IPS DF 19.7 (cell line): ENCODE data around the gene PYDC1.
"Not testable (repeated sequence)": the region's sequence is repeated elsewhere in the genome, so short reads cannot be mapped to it uniquely, and the experiment has no call there.

ENCODE experiments used
- DNase-seq: peaks from one replicate; pipeline ENCODE4 v3.0.0-alpha.2; 2013; ENCODE audit warnings: low read depth, low spot score

PYDC1 gene

DNA sequence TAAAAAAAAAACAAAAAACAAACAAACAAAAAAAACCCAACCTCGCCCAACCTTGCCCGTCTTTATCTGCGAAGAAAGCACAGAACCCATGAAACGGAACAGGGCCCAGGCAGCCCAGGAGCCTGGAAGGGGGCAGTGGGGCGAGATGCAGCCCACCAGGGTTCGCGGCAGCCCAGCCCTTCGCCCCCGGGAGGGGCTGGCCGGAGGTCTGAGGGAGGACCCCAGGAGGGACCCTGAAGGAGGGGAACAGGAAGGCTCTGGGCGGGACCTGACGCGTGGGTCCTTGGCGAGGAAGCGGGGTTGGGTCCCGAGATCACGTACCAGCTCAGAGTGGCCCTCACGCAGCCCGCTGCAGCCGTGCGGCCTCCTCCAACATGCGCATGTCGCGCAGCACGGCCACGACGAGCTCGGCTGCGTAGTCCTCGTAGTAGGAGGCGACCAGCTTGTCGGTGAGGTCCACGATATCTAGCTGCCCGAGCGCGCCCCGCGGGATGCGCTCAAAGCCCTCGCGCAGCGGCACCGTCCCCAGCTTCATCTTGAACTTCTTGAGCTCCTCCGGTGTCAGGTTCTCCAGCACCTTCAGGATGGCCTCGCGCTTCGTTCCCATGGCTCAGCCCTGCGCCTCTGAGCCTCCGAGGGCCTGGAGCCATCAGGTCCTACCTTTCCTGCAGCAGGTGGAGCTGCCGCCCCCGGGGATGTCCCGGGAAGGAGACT is at the start of gene PYDC1:
Gene PYDC1, minus strand, starts transcription at position 714 of the 714 bp plus-strand sequence. Its CDS starts 107 bp downstream, at position 607.
- no peak for DNase-seq

DNA sequence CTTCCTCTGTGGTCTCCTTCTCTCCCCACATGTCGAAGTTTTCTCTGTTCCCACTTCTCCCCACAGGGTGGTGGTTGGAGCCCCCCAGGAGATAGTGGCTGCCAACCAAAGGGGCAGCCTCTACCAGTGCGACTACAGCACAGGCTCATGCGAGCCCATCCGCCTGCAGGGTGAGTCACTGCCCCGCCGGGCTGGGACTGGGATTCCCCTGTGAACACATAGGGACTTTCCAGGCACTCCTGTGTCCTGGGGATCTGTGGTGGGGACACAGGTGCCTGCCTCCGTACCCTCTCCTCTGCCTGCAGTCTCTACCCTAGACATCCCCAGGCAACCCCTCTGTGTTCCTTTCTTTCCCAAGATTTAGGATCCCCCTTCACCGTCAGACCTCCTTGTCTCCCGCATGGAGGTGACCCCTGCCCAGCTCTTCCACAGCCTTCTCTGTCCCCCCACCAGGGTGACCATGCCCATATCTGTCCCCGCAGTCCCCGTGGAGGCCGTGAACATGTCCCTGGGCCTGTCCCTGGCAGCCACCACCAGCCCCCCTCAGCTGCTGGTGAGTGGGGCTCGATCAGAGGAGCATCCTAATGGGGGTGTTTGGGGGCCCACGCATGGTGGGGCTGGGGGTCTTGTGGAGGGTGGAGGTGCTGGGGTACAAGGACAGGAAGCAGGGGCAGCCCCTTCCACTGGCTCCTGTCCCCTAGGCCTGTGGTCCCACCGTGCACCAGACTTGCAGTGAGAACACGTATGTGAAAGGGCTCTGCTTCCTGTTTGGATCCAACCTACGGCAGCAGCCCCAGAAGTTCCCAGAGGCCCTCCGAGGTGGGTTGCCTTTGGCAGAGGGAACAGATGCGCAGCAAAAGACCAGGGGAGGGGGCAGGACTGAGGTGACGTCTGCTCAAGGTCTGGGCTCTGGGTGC is 48.7 kb upstream of the PYDC1 start:
- DNase-seq, result no peak

DNA sequence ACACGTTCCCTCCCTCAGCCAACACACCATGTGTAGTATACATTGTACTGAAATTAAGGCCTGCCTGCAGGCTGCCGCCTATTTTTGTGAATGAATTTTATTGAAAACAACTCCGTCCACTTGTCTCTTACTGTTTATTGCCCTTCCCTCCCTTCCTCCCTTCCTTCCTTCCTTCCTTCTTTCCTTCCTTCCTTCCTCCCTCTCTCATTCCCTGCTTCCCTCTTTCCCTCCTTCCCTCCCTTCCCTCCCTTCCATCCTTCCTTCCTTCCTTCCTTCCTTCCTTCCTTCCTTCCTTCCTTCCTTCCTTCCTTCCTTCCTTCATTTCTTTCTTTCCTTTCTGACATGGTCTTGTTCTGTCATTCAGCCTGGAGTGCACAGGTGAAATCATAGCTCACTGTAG is 45.1 kb upstream of the PYDC1 start:
- no peak for DNase-seq

DNA sequence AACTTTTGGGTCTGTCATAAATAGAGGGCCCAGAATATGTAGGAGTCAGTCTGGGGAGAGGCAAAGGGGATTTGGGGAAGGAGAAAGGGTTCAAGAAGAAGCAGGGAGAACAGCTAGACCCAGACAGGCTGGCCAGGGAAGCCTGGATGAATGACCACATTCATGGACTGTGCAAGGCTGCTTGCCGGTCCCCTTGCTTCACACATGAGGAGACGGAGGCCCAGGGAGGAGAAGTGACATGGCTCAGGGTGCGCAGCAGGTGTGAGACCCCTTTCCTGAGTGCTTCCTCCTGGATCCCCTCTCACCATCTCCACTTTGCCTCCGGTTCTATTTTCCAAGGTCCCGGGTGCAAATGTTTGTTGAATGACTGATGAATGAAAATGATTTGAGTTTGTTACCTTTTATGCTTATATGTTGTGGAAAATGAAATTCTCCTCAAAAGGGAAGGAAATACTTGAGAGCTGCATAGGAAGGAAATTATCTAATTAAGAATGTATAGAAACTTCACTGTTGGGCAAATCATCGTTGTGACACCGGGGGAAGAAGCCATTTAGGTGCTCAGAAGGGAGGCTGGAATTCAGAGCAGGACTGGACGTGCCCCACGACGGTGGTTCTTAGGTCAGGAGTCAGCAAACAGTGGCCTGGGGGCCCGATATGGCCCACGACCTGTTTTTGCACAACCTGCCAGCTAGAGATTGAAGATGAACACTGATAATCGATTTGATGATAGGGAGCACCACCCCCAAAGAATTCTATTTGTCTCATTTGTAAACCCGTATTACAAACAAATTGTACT is 43.4 kb upstream of the PYDC1 start:
- DNase-seq, result no peak

DNA sequence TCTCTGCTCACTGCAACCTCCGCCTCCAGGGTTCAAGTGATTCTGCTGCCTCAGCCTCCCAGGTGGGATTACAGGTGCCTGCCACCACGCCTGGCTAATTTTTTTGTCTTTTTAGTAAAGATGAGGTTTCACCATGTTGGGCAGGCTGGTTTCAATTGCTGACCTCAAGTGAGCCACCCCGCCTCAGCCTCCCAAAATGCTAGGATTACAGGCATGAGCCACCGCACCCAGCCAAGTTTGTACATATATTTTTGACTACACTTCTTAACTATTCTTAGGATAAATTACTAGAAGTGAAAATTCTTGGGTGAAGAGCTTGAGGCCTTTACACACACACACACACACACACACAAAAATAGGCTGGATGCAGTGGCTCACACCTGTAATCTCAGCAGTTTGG is 41.4 kb upstream of the PYDC1 start:
- no peak for DNase-seq

DNA sequence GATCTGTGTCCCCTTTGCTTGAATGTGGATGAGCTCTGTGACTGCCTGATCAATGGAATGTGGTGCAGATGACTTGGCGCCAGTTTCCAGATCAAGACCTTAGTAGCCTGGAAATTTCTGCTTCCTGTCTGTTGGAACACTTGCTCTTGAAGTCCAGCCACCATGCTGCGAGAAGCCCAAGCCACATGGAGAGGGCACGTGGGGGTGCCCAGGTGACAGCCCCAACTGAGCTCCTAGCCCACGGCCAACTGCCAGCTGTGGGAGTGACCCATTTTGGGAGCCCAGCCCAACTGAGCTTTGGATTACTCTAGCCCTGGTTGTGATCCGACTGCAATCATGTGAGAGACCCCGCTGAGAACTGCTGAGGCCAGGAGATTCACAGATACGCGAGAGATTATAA is 39.5 kb upstream of the PYDC1 start:
- no peak for DNase-seq

DNA sequence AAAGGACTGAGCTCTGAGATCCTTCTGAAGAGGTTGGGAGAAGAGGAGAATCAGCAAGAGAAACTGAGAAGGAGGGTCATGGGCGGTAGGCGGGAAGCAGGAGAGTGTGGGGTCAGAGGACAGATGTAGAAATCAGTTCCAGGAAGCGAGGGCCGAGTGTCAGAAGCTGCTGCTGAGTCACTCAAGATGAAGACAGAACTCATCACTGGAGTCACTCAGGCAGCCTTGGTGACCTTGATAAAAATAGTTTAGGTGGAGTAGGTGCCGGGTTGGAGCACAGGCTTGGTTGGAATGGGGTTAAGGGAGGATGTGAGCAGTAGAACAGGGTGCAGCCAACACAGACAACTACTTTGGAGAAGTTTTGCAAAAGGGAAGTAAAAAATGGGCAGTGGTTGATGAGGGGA is 36.7 kb upstream of the PYDC1 start:
- DNase-seq, result no peak

DNA sequence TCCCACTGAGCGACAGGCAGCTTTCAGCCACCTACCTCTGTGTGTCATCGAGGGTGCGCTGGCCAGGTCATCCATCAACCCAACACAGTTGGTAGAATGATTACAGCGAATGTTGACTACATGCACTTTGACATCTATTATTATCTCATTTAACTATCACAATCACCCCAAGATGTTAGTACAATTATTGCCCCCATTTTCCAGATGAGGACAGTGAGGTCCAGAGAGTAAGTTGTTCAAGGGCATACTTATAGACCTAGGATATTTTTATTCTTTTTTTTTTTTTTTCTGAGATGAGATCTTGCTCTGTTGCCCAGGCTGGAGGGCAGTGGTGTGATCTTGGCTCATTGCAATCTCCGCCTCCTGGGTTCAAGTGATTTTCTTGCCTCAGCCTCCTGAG is 34.5 kb upstream of the PYDC1 start:
- DNase-seq, result no peak

DNA sequence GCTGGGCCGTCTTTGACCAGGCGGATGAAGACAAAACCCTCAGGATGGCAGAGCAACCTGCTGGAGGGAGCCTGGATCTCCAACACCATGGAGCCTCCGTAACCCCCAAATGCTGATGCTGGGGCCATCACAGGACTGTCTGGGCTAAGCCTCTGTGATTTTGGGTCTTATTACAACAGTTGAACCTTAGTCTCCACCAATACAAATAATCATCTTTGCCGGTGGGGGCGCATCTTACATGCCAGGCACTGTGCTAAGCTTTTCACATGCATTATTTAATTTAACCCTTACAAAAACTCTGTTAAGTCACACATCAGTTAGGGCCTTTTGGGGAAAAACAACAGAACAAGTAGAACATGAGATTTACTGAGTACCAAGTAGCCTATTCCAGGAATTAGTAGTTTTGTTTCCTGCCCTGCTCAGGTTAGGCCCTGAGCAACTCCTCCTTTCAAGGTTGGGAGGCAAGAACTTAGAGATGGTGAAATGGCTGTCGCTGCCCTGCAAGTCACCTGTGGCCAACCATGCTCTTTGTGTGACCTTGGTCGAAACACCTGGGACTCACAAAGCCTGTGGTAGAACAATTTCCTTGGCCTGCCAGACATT is 33.9 kb upstream of the PYDC1 start:
- no peak for DNase-seq

DNA sequence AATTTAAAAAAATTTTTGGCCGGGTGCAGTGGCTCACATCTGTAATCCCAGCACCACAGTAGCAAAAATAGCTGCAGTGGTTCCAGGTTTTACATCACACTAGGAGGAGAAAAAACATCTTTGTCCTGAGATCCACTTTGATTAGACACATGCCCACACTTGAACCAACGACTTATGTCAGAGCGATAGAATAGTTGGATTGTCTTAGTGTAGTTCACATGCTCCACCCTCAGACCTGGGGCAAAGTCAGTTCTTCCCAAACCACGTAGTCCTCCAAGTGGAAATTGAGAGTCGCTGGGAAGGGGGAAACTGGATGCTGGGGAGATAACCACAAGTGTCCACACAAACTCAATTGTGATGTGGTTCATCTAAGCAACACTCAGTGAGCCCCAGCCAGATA is 31.4 kb upstream of the PYDC1 start:
- DNase-seq, result no peak

DNA sequence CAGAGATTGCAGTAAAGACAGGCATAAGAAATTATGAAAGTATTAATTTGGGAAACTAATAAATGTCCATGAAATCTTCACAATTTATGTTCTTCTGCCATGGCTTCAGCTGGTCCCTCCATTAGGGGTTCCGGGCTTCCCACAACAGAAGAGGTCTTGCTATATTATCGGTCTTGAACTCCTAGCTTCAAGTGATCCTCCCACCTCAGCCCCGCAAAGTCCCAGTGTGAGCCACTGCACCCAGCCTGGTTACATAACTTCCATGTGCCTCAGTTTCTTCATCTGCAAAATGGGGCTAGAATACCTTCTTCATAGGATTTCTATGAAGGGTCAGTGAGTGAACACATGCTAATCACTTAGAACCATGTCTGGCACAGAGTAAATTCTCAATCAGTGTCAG is 29.4 kb upstream of the PYDC1 start:
- DNase-seq, result no peak

DNA sequence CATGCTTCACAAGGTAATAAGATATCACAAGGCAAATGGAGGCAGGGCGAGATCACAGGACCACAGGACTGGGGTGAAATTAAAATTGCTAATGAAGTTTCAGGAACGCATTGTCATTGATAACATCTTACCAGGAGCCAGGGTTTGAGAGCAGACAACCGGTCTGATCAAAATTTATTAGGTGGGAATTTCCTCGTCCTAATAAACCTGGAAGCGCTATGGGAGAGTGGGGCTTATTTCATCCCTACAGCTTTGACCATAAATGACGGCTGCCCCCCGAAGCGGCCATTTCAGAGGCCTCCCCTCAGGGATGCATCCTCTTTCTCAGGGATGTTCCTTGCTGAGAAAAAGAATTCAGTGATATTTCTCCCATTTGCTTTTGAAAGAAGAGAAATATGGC is 28.7 kb upstream of the PYDC1 start:
- not testable (repeated sequence) for DNase-seq

DNA sequence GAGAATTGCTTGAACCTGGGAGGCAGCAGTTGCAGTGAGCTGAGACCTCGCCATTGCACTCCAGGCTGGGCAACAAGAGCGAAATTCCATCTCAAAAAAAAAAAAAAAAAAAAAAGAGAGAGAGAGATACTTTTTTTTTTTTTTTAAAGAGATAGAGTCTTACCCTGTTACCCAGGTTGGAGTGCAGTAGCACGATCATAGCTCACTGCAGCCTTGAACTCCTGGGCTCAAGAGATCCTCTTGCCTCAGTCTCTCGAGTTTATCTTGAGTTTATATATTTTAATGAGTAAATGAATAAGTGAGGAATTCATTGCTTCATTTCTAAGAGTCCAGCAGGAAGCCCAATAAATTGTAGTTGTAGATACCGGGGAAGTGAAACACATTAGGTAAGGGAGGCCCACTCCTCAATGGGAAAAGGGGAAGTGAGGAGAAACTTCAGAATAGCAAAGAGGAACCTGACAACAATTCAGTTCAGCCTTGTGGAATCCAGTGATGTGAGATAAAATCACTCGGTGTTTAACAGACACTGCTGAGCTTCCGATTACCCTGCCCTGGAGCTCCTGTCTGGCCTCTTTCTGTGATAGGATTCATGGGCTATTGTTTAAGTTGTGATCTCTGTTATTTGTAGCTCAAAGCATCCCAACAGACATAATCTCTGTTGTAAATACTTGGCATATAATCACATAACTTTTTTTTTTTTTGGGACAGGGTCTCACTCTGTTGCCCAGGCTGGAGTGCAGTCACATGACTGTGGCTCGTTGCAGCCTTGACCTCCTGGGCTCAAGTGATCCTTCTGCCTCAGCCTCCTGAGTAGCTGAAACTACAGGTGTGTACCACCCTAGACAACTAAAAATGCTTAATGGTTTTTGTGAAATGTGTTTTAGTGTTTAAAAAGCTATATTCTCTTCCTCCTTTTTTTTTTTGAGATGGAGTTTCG is 27.1 kb upstream of the PYDC1 start:
- no peak for DNase-seq

DNA sequence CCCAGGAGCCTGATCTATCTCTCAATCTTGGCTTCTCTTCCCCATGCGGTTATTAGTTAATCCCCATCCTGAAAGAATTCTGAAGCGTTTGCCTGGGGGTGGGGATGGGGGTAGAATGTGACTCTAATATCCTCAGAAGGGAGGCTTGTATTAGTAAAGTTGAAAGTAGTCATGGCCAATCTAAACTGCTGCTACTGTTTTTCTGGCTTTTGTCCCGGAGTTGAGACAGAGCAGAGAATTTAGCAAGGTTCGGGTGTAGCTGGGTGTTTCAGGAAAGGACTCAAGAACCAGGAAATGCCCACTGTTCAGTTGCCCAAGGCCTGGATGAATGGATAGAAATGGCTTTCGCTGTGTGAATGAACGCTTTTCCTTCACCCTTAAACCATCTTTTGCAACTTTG is 25.3 kb upstream of the PYDC1 start:
- DNase-seq, result no peak

DNA sequence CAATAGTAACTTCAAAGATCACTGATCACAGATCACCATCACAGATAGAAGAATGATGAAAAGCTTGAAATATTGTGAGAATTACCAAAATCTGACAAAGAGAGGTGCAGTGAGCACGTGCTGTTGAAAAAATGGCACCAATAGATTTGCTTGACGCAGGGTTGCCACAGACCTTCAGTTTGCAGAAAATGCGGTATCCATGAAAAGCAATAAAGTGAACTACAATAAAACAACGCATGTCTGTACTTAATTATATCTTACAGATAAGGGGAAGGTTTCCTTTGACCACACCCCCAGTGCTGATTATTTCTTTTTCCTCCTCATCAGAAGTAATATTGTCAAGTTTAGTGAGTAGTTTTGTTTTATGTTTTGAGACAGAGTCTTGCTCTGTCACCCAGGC is 21.1 kb upstream of the PYDC1 start:
- DNase-seq, result no peak

DNA sequence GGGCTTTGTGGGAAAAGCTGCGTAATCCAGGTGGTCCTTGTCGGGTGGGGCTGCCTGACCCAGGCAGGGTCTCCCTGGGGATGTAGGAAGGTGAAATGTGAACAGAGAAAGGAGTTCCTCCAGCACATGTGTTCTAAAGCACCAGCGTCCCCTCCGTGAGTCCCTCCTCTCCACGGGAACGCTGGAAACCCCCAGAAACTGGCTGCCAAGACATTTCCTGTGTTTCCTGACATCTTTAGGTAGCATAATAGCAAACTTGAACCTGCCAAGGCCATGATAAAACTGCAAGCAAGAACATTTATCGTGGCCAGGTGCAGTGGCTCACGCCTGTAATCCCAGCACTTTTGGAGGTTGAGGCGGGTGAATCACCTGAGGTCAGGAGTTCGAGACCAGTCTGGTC is 12.6 kb upstream of the PYDC1 start:
- no peak for DNase-seq

DNA sequence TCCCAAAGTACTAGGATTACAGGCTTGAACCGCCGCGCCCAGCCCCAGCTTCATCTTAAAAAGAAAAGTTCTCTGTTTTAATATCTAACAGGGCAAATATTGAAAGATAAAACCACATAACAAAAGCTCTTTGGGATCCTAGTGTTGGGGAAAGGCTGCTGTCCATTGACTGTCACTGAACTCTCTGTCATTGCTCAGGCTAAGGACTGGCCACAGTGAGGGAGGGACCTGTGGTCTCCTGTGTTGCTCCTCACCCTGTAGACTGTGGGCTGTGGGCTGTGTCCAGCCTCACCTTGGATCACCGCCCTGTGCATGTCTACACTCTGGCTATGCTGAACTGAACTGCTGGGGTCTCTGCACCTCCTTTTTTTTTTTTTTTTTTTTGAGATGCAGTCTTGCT is 11.3 kb upstream of the PYDC1 start:
- no peak for DNase-seq

DNA sequence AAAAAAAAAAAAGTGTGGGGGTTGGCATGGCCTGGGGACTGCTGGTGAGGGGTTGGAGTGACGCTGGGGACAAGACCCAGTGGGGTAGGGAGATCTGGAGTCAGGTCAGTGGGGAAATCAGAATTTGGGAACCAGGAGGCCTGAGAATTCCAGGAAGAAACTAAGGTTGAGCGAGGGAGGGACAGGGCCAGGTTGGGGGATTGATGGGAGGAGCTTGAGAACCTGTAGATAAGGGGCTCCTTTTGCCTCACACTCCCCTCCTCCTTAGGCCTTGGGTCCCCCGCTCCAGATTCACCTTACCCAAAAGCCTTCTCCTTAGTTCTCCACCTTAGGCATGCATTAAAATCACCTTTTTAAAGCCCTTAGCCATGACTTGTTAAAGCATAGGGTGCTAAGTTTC is 8.3 kb upstream of the PYDC1 start:
- DNase-seq, result no peak

DNA sequence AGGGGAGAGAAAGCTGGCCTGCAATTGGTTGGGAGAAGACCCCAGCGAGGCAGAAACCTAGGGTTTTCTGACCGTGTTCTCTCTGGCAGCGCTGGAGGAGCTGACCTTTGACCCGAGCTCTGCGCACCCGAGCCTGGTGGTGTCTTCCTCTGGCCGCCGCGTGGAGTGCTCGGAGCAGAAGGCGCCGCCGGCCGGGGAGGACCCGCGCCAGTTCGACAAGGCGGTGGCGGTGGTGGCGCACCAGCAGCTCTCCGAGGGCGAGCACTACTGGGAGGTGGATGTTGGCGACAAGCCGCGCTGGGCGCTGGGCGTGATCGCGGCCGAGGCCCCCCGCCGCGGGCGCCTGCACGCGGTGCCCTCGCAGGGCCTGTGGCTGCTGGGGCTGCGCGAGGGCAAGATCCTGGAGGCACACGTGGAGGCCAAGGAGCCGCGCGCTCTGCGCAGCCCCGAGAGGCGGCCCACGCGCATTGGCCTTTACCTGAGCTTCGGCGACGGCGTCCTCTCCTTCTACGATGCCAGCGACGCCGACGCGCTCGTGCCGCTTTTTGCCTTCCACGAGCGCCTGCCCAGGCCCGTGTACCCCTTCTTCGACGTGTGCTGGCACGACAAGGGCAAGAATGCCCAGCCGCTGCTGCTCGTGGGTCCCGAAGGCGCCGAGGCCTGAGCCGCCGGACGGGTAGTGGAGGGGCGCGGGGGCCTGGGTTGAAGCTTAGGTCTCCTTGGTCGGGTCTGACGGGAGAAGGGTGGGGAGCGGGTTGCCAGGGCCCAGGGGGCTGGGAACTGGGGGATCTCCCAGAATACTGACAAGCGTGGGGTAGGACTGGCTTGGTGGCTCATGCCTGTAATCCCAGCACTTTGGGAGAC is 7.4 kb upstream of the PYDC1 start:
- no peak for DNase-seq

DNA sequence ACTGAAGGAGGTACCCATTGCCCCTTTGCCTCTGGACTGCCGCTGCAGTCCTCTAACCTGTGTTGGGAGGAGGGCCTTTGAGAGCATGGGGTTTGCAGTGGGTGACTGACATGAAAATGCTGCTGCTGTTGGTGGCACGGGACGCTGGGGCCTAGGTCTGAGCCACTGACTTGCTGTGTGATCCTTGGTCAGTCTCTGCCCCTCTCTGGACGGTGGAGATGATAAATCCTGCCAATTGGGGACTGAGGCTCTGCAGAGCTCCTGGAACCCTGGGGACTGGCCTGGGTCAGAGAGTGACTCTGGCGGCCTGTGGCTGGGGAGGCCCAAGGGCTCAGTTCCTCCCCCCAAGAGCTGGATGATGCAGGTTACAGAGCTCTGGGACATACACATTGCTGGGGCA is 6.1 kb upstream of the PYDC1 start:
- no peak for DNase-seq
